HUES48 (cell line): ENCODE results near the gene TTI1.

Experiments
- H3K27ac ChIP-seq: one replicate; pipeline ENCODE4 v1.7.0; 2013; ENCODE audit warnings: low read depth, low read length, inconsistent platforms
- H3K27me3 ChIP-seq: 2 replicates; pipeline ENCODE4 v1.6.1; 2013; ENCODE audit warnings: mild to moderate bottlenecking, low read length; ENCODE audit not compliant: control insufficient read depth, insufficient read depth
- H3K36me3 ChIP-seq: 2 replicates; pipeline ENCODE4 v1.6.1; 2013; ENCODE audit warnings: low read length; ENCODE audit not compliant: control insufficient read depth, insufficient read depth
- H3K4me1 ChIP-seq: 2 replicates; pipeline ENCODE4 v1.6.1; 2013; ENCODE audit warnings: mild to moderate bottlenecking, low read length; ENCODE audit not compliant: control insufficient read depth, insufficient read depth
- H3K4me3 ChIP-seq: 2 replicates; pipeline ENCODE4 v1.5.1; 2013; ENCODE audit warnings: mild to moderate bottlenecking, low read depth, low read length
- H3K9ac ChIP-seq: 2 replicates; pipeline ENCODE4 v1.6.1; 2013; ENCODE audit warnings: mild to moderate bottlenecking, low read depth, low read length, moderate library complexity
- H3K9me3 ChIP-seq: 2 replicates; pipeline ENCODE4 v1.6.1; 2013; ENCODE audit warnings: low read length; ENCODE audit not compliant: control insufficient read depth, insufficient read depth

TTI1 gene

GRCh38 chr20:37943501-37944455 is 89.5 kb downstream of the TTI1 start:
- H3K27me3 ChIP-seq = no peaks in the 10 kb centered on the region
- no peaks in the 10 kb centered on the region for H3K4me1 ChIP-seq
- no peak overlapping the region for H3K27ac ChIP-seq
- H3K9ac ChIP-seq = no peak overlapping the region
- H3K9me3 ChIP-seq = no peaks in the 10 kb centered on the region
- no peak overlapping the region for H3K4me3 ChIP-seq
- H3K36me3 ChIP-seq = no peaks in the 10 kb centered on the region

DNA sequence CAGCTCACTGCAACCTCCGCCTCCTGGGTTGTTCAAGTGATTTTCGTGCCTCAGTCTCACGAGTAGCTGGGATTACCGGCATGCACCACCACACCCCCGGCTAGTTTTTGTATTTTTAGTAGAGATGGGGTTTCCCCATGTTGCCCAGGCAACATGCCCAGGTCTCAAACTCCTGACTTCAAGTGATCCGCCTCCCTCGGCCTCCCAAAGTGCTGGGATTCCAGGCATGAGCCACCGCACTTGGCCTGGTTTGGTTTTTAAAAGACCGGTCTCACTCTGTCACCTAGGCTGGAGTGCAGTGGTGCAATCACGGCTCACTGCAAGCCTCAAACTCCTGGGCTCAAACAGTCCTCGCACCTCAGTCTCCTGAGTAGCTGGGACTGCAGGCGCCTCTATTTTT is 90.2 kb downstream of the TTI1 start:
- Histone ChIP-seq H3K4me3 (no peak overlapping the region), H3K36me3 (no peaks in the 10 kb centered on the region), H3K27ac (no peak overlapping the region), H3K27me3 (no peaks in the 10 kb centered on the region), H3K9ac (no peak overlapping the region), H3K9me3 (no peaks in the 10 kb centered on the region), H3K4me1 (no peaks in the 10 kb centered on the region)

DNA sequence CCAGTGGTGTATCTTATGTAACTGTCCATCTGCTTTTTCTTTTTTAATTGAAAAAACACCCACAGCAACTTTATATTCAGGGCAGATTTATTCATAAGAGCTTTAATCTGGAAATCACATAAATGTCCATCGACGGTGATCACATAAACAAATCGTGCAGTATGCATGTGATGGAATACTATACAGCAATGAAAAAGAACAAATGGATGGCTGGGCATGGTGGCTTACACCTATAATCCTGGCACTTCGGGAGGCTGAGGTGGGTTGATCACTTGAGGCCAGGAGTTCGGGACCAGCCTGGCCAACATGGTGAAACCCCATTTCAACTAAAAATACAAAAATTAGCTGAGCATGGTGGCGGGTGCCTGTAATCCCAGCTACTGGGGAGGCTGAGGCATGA is 91.3 kb downstream of the TTI1 start:
- Histone ChIP-seq H3K4me1 (no peaks in the 10 kb centered on the region), H3K9ac (no peak overlapping the region), H3K36me3 (no peaks in the 10 kb centered on the region), H3K4me3 (no peak overlapping the region), H3K27me3 (no peaks in the 10 kb centered on the region), H3K27ac (no peak overlapping the region), H3K9me3 (no peaks in the 10 kb centered on the region)

GRCh38 chr20:37941332-37941731 is 91.9 kb downstream of the TTI1 start:
- no peaks in the 10 kb centered on the region for H3K36me3 ChIP-seq
- H3K4me3 ChIP-seq = no peak overlapping the region
- H3K4me1 ChIP-seq = no peaks in the 10 kb centered on the region
- no peaks in the 10 kb centered on the region for H3K9me3 ChIP-seq
- no peak overlapping the region for H3K27ac ChIP-seq
- H3K9ac ChIP-seq = no peak overlapping the region
- no peaks in the 10 kb centered on the region for H3K27me3 ChIP-seq

GRCh38 chr20:37940858-37941257 is 92.4 kb downstream of the TTI1 start:
- H3K9ac ChIP-seq = no peak overlapping the region
- no peak overlapping the region for H3K4me3 ChIP-seq
- no peak overlapping the region for H3K27ac ChIP-seq
- no peaks in the 10 kb centered on the region for H3K36me3 ChIP-seq
- no peaks in the 10 kb centered on the region for H3K9me3 ChIP-seq
- no peaks in the 10 kb centered on the region for H3K27me3 ChIP-seq
- H3K4me1 ChIP-seq = no peaks in the 10 kb centered on the region

DNA sequence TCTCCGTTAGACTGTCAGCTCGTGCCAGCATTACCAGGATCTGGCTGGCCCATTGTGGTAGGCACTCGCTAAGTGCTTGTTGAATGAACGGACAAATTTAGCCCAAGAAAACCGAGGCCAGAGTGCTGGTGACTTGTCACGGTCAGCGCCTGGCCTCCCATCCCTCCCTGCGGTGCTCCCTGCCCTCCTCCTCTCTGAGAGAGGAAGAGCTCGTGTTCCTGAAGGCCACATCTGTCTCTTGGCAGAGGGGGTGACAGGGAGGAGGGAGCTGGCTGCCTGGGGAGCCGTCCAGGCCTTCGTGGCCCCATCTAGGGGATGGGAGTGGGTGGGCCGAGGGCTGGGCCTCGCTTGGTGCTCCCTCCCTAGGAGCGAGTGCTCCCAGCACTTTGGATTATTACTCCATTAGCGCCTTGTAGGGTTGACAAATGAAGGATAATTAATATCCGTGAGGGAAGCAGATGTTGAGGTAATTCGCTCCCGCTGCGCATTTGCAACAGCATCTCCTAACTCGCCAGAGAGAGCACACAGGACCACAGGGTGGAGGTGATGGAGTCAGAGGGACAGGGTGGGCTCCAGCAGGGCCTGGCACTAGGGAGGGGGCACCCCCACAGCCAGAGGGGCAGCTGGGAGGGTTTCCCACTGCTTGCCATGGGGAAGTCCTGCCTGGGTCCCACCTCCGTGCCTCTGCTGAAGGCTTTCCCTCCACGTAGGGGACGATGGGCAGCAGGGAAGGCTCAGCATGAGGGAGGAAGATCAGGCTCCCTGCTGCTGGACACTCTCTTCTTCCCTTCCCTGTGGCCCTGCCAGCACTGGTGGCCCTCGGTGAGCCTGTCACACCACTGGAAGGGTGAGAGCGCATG is 93.3 kb downstream of the TTI1 start:
- Histone ChIP-seq H3K4me3 (no peak overlapping the region), H3K9me3 (no peaks in the 10 kb centered on the region), H3K27me3 (no peaks in the 10 kb centered on the region), H3K27ac (no peak overlapping the region), H3K9ac (no peak overlapping the region), H3K4me1 (no peaks in the 10 kb centered on the region), H3K36me3 (no peaks in the 10 kb centered on the region)

DNA sequence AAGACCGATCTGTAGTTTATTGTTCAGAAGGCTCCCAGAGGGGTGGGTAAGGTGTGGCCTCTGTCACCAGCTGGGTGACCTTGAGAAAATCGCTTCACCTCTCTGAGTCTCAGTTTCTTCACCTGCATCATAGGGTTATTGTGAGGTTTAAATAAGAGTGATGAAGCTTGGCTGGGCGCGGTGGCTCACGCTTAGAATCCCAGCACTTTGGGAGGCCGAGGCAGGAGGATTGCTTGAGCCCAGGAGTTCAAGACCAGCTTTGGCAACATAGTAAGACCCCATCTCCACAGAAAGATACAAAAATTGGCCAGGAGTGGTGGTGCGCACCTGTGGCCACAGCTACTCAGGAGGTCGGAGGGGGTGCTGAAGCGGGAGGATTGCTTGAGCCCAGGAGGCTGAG is 94.3 kb downstream of the TTI1 start:
- no peaks in the 10 kb centered on the region for H3K36me3 ChIP-seq
- H3K4me1 ChIP-seq = no peaks in the 10 kb centered on the region
- H3K9me3 ChIP-seq = no peaks in the 10 kb centered on the region
- no peak overlapping the region for H3K4me3 ChIP-seq
- H3K27me3 ChIP-seq = no peaks in the 10 kb centered on the region
- no peak overlapping the region for H3K27ac ChIP-seq
- H3K9ac ChIP-seq = no peak overlapping the region

GRCh38 chr20:37938181-37938750 is 95.0 kb downstream of the TTI1 start:
- Histone ChIP-seq H3K9ac (no peak overlapping the region), H3K4me3 (no peak overlapping the region), H3K27me3 (no peaks in the 10 kb centered on the region), H3K36me3 (no peaks in the 10 kb centered on the region), H3K4me1 (no peaks in the 10 kb centered on the region; the same call in 1 of the 2 replicates), H3K27ac (no peak overlapping the region), H3K9me3 (no peaks in the 10 kb centered on the region)

- Histone ChIP-seq H3K9me3 (no peaks in the 10 kb centered on the region), H3K27me3 (no peaks in the 10 kb centered on the region), H3K4me3 (no peak overlapping the region), H3K27ac (no peak overlapping the region), H3K4me1 (peaks cover 3% of the 10 kb centered on the region; the same call in 1 of the 2 replicates), H3K9ac (no peak overlapping the region), H3K36me3 (no peaks in the 10 kb centered on the region)
These were observed 95.6 kb downstream of the TTI1 start for GRCh38 chr20:37937686-37938085.

- H3K9me3 ChIP-seq = no peaks in the 10 kb centered on the region
- H3K36me3 ChIP-seq = no peaks in the 10 kb centered on the region
- no peaks in the 10 kb centered on the region for H3K27me3 ChIP-seq
- no peak overlapping the region for H3K4me3 ChIP-seq
- peaks cover 3% of the 10 kb centered on the region; the same call in 1 of the 2 replicates for H3K4me1 ChIP-seq
- no peak overlapping the region for H3K27ac ChIP-seq
- H3K9ac ChIP-seq = no peak overlapping the region
These were observed 96.8 kb downstream of the TTI1 start for GRCh38 chr20:37936451-37936850.
